HG03135 (cell line): ENCODE results near the gene SHROOM4.

Experiments used
- ATAC-seq: cut with Tn5 transposase; IDR thresholded peaks from one replicate; pipeline ENCODE4 v1.9.1; 2021; ENCODE audit warnings: mild to moderate bottlenecking, moderate library complexity; ENCODE audit not compliant: unreplicated experiment

The SHROOM4 gene

DNA sequence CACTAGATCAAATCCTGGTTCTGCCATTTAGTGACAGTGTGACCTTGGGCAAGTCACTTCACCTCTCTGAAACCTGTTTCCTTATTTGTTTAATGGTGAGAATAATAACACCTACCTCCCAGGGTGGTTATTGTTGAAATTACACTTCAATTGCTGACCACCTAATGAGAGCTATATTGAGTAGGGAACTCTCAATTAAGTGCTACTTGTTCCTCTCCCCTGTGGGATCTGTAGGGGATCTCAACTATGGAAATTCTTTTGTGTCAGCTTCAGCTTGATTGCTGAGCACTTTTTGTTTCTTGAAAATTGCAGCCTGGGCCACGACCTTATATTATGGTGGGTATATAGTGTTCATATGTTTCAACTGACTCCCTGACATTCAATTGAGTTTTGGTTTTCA, 102.1 kb downstream of the SHROOM4 start:
- ATAC-seq, result no peak

DNA sequence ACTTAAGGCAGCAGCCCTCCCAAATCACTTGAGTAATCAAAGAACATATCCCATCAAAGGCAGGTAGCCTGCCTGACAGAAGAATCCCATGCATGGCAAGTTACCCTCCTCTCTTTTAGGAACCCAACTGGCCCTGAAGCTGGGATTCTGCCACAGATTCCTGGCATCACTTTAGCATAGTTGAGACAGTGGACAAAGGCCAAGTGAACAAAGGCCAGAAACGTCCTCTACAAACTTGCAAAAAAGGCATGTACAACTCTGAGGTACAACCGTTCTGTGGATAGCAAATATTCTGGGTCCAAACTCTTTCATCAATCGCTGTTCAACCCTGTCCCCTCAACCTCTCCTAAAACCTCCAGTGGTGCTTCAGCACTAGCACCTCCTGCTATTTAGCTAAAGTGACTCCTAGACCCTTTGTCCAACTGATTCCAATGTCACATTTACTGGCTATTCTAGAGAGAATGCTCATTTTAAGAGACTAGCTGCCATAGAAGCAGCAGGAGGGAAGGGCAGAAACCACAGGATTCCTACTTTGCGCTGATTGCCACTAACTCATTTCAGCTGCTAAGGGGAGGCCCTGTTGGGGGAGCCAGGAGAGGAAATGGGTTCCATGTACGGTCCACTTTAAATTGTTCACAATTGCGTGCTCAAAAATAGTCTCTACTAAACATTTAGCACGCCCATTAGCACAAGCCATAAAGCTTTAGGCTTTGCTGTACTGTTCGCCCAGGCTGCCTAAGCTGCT, 105.9 kb downstream of the SHROOM4 start:
- no peak for ATAC-seq

DNA sequence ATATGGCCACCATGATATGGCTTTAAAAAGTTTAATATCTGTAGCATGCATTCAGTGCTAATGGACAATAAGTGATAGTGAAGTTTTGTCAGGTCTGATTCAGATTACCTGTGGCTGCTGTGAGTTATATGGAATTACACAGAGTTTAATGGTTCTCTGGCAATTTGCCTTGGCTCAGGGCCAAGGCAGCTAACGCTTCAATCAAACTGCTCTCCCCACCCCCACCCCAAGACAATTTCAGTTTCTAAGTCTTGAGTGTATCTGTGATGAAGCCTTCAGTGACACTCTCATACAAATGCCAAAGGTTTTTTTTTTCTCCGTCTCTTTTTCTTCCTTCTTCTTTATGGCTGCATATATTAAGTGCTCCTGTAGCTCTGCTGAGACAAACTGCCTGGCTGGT, 106.6 kb downstream of the SHROOM4 start:
- ATAC-seq, result no peak

DNA sequence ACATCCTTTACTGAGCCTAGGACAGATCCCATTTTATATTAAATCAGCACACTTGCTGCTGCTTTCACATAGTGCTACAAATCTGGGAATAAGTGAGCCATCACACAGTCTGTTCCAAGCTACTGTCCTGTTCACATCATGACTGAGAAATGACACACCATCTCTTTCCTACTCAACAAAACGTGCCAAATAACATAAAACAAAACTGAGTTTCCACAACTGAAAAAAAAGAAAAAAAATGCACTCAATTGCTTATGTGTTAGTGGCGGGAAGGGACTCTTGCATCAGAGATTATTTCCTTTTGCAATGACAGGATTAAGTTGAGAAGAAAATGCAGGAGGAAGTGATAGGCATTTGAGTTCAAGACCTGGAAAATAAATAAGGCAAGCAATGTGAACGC, 109.0 kb downstream of the SHROOM4 start:
- ATAC-seq, result no peak

DNA sequence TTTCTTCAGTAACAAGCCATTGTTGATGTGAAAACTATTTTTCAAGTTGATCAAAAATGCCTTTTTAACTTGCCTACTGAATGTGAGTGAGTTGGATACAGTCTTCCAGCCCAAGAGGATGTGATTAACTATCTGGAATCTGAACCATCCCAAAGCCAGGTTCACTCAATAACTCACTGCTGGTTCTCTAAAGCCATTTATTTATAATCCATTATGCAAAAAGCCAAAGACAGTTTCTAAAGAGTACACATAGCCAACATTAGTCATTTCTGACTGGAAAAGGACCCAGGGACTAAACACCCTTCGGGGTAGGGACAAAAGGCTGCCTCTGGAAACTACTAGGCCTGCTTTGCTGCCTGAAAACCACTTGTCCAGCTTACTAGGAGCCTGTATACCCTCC, 109.6 kb downstream of the SHROOM4 start:
- ATAC-seq, result no peak

DNA sequence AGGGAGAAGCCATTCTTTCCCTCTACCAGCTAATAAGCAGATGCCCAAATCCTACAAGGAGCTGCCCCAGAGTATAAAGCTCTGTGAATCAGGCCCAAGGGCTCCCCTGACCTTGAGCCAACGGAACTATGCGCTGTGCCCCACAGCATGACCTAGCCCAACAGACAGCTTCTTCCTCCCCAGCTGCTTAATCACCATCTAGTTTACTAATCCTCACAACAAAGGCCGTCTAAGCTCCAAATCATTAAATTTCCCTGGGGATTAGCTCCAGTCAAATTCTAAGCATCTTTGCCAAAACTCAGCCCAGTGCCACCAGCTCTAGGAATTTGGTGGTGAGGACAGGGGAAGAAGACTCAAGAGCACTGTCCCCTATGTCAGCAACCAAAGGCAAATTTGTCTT, 113.1 kb downstream of the SHROOM4 start:
- ATAC-seq, result no peak

DNA sequence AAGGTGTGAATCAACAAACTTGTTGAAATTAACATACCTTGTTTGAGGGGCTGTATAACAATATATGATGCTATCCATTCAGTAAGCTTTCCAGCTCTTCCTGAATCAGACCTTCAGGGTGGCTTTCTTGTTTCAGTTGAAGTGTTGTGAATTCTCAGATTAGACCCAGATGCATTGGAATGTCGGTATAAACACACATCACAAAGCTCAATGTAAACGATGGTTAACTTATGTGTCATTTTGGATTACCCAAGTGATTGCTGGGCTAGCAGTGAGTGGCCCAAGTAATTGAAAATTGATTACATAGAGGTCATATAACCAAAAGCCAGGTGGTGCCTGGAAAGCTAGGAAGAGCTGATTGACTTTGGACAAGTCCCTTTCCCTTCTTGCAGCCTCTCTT, 115.0 kb downstream of the SHROOM4 start:
- ATAC-seq, result no peak

DNA sequence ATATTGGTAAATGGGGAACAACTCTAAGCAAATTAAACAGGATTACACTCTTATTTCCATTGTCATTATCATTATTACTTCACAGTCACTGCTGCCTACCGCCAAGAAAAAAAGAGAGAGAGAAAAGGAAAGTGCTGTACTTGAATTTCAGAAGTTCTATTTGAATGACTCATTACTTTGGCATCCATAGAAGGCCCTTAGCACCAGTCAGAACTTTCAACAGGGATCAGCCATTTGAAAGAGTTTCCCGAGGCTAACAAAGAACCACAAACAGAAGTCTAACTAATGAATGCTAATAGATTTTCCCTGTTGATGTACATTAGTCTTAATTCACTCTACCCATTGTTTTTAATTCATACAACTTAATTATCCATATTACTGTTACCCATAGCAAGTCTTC, 116.3 kb downstream of the SHROOM4 start:
- ATAC-seq, result no peak

DNA sequence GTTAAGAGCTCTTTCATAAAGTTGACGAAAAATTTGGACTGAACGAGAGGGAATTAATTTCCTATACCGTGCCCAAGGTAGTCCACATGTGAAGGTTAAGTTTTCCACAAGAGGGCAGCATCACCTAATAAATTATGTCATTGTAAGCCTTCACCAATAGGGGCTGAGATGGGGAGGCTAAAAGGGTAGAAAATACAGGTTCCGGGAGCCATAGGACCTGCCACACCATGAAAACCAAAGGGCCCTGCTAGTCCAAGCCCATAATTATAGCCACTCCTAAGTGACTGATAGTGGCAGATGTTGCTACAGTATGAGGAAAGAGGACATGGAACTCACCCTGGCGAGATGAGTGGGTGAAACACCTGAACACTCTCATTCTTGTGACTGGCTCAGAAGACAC, 122.2 kb downstream of the SHROOM4 start:
- peak; percentile 99 for ATAC-seq

DNA sequence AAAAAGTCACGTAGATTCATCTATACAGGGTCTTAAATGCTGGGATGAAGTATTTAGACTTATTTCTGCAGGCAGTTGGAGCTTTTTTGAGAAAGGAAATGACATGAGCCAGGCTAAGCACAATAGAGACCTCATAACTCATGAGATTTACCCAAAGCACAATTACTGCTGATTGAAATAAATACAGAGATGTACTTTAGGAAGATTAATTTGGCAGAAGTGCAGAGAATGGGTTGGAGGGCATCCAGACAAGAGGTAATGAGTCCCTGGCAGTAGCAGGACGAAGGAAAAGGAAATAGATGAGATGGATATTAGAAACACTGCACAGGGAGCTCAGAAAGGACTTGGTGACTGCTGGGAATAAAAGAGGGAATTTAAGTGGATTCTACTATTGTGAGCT, 129.1 kb downstream of the SHROOM4 start:
- no peak for ATAC-seq

DNA sequence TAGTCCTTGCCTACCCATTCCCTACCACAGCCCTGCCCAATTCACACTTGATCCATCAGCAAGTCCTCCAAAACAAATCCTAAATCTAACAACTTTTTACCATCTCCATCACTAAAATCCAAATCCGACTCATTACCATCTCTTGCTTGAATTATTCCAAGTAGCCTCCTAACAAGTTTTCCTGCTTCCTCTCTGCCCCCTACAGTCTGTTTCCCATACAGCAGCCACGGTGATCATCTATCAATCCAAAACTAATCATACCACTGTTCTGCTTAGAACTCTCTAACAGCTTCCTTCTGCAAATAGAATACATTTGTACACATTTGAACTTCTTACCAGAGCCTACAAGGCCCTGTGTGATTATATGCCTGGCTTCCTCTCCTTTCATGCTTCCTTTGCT, 133.0 kb downstream of the SHROOM4 start:
- no peak for ATAC-seq

DNA sequence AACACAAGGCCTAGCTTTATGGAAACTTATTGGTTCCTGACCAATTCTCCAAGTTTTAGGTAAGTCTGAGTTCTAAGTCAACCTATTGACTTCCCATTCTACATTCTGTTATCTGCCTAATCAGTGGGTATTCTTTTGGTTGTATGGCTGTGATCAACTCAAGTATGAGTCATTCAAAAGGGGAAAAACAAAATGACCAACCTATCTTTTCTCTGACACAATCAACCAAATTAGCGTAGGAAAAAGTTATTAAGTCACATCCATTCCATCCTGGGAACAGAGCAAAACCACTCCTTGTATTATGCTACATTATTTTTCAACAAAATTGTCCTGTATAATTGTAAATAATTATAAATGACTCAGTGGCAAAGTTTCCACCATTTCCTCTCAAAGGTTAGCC, 136.2 kb downstream of the SHROOM4 start:
- no peak for ATAC-seq

DNA sequence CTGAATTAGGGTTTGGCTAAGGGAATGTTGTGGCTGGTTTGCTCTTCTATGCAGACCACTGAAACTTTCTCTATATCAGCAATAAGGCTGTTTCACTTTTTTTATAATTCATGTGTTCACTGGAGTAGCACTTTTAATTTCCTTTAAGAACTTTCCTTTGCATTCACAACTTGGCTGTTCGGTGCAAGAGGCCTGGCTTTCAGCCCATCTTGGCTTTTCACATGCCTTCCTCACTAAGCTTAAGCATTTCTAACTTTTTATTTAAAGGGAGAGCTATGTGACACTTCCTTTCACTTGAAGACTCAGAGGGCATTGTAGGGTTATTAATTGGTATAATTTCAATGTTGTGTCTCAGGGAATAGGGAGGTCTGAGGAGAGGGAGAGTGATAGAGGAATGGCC, 142.3 kb downstream of the SHROOM4 start:
- ATAC-seq, result no peak

DNA sequence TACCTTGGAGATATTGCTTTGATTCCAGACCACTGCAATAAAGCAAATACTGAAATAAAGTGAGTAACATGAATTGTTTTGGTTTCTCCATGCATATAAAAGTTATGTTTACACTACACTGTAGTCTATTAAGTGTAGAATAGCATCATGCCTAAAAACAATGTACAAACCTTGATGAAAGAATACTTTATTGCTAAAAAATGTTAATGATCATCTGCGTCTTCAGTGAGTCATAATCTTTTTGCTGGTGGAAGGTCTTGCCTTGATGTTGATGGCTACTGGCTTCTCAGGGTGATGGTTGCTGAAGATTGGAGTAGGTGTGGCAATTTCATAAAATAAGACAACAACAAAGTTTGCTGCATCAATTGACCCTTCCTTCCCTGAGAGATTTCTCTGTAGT, 145.1 kb downstream of the SHROOM4 start:
- ATAC-seq, result no peak

DNA sequence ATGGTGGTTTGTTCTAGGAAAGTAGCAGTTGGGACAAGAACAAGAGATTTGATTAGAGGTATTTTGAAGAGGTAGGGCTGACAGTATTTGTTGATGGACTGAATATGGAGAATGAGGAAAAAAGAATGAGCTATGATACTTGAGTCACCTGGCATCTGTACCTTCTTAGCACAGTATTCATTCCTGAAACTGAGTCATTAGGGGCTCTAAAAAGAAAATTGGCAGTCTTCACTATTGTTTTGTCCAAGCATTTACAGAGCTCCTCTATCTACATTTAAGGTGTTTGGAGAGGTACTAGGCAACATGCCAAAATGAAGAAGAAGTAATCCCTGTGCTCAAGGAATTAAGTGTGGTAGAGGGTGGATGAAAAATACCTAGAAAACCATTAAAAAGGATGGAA, 165.8 kb downstream of the SHROOM4 start:
- ATAC-seq, result no peak

DNA sequence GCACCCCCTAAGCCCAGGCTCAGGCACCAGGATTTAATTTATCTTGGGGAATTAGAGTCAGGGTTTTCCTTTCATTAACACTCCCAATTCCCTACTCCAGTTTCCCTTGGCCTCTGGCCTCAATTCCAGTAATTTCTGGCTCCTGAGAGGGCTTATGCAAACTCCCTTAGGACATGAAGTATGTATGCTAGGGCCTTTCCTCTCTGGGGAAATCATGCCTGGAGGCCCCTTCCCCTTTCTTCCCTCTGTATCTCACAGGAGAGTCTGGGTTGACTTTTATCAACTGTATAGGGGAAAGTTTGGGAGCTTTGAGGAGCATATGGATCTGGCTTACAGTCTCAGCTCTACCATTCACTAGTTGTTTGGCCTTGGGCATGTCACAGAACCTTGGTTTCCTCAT, 169.5 kb downstream of the SHROOM4 start:
- ATAC-seq, result no peak

DNA sequence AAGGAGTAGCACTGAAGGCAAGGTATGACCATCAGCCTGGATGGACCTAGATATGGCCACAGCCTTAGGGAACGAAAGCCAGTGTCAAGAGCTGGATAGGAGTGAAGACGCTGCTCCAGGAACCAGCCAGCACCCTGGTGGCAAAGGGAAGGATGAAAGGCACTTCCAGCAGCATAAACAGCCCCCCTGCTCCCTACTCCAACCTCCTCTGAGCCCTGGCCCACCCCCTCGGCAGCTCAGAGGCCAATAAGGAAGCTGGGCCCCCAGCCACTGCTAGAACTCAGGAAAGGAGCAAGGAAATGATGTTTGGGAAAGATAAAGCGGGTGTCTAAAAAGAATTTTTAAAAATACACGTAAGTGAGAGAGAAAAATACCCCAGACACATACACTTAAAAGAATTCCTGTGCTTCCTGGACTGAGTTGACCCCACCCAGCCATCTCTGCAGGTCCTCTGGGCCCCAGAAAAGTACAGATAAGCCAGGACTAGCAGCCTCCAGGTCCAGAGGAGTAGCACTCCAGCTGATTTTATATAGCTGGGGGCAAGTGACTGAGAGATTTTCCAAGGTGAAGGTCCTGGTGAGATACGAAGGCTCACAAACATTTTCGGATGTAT, 170.4 kb downstream of the SHROOM4 start:
- ATAC-seq, result no peak

DNA sequence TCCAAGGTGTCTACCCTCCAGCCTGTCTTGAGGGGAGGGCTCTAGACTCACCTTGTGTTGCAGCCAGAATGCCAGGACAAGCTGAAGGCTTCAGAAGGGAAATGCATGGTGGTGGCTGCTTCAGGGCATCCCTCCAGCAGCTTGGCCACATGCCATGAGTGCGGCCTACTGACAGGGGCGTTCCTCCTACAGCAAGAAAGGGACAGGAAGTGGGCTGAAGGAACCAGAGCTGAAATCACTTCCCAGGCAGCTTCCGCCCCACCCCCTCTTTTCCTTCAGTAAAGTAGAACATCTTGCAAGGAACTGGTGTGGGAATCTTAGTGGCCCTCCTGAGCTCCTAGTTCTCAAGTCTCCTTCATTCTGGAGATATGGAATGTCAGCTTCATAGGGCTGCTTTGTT, 175.9 kb downstream of the SHROOM4 start:
- ATAC-seq, result no peak

DNA sequence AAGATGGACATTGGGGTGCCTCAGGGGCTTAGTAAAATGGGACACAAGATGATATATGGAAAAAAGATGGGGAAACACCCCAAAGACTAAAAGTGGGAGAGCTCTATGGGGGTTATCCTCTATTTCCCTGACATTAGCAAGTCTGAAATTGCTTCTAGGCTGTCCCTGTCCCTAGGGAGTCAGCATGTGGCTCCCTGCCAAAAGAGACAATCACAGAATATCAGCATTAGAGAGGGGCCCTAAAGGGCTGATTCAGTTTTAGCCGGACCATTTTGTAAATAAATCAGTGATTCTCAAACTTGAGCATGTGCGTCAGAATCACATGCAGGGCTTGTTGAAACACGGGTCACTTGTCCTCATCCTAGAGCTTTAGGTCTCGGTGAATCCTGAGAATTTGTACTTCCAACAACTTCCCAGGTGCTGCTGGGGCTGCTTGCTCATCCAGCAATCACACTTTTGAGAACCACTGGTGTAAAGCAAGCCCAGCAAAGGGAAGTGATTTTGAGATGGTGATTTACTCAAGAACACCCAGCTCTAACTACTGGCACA, 178.1 kb downstream of the SHROOM4 start:
- ATAC-seq, result no peak

DNA sequence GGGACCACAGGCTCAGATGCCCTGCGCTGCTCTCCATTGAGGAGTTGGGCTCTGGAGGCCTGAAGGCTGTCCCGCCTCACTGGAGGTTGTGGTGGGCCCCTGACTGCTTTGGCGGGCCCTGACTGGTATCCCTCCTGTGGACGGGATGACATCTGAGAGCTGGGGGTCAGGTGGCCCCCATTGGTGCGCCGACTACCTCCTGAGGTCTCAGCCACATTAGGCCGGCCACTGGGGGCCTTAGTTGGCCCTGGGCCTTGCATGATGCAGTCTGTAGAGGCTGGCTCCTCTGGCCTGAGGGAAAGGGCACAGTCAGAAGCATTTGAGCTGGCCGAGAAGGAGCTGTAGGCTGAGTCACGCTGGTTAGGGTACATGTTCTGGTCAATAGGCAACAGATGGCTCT, 178.8 kb downstream of the SHROOM4 start:
- no peak for ATAC-seq

DNA sequence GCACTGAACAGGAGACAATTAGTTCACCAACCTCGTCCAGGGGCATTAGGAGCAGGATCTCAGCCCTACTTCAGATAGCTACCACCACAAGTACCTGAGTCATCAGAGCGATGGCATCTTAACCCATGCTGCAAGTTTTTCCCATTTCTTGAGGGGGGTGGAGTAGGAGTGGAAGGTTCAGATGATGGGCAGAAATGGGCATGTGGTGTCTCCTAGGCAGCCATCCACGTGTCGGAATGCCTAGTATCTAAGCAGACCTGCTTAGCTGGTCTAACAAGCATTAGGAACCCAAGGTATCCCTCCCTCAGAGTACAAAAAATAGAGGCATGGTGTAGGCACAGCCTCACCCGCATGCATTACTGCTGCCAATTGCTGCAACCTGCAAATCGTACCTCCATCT, 184.2 kb downstream of the SHROOM4 start:
- no peak for ATAC-seq

DNA sequence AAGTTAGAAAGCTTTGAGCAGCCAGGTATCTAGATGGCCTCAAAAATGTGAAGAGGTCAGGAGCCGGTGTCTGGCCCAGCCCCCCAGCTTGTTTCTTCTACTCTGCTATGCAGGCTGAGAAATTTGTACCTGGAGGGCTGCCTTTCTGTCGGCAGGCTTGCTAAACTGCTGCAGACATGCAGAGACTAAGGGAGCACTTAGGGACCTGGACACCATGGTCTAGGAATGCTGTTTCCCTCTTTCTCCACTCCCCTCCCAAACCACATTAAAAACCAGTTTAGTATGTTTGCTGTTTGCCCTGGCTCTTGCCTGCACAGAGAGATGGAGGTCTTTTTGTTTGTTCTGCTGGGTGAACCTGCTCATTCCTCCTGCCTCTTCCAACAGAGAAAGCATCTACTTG, 186.3 kb downstream of the SHROOM4 start:
- ATAC-seq, result no peak

DNA sequence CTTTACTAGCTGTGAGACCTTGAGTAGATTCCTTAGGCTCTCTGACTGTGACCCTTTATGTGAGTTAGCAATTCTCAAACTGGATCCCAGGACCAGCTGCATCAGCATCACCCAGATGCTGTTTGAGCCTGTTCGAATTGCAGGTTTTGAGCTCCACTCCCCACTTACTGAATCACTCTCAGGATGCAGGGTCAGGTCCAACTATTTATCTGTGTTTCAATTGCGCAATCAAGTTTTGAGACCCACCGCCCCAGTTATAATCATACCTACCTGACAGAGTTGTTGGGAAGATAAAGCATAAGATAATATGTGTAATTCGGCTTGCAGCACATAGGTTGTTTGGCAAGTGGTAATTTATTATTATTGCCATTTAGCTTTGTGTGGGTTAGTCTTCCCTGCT, 187.6 kb downstream of the SHROOM4 start:
- no peak for ATAC-seq
